ENCODE results near the gene ZNF532.

ZNF532 gene

GRCh38 chr18:58983260-58984155 lies 118.8 kb downstream of the ZNF532 start:
- no peak for ATAC-seq

DNA sequence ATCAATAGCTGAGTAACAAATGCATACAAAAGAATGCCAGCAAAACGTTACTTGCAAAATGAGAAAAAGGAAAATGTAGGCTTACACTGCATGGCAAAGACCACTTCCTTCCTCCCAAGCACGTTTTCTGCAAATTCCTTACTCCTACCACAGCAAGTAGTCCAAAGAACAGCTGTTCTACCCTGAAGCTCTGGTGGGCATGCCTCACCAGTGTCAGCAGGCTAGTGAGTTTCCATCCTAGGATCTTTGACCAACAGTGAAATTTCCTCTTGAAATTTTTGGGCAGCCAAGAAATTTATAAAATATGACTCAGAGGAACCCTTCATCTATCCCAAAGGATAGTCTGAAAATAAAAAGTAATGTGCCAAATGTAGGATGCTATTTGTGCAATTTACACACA lies 123.9 kb downstream of the ZNF532 start:
- ATAC-seq = no peak

GRCh38 chr18:58989184-58989759 lies 124.6 kb downstream of the ZNF532 start:
- no peak for ATAC-seq

GRCh38 chr18:58990720-58991119 lies 126.0 kb downstream of the ZNF532 start:
- no peak for ATAC-seq

DNA sequence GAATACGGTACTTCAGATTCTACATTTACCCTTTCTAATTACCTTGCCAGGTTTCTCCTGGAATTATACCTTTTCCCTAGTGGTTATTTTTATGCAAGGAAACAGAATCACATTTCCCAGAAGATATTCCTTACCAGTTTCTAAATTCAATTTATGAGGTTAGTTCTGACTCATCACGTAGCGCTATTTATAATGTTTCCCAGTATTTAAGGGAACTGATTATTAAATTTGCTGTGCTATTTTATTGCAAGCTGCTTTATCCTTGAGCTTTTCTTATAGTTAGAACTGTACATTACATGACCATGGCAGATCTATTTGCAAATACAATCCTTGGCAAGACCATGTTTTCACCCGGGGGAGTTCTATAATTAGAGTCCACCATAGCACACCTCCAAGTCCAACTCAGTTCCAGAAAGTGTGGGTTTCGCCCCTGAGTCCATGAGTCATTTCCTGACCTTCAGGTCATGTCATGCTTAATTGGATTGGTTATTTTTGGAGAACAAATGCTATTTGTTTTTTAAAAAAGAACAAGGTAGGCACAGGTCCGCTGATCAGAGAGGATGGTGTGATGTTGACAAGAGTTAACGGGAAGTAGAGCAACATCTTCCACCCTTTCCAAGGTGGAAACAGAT lies 126.6 kb downstream of the ZNF532 start:
- peak in 1 of 2 donors; percentile 49 for ATAC-seq

- ATAC-seq = no peak
Measured at GRCh38 chr18:58992301-58993231, 127.9 kb downstream of the ZNF532 start.

- no peak for ATAC-seq
Measured at GRCh38 chr18:58993260-58993659, 128.6 kb downstream of the ZNF532 start.

DNA sequence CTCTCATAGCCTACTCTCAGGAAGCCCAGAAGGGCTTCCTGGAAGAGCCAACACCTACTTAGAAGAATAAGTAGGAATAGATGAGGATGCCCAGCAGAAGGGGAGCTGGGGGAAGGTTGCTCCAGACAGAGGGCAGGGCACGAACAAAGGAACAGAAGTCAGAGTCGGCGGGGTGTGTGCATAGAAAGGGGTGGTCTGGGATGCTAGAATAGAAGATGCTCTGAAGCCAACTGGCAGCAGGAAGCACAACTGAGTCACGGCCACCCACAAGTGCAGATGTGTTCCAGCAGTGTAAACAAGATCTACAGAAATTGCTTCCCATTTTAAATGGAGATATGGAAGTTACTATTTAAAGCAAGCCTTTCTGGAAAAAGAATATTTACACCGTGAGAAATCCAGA lies 131.0 kb downstream of the ZNF532 start:
- no peak for ATAC-seq

GRCh38 chr18:58996131-58996641 lies 131.5 kb downstream of the ZNF532 start:
- ATAC-seq = no peak

GRCh38 chr18:58996696-58997095 lies 132.0 kb downstream of the ZNF532 start:
- ATAC-seq = no peak

DNA sequence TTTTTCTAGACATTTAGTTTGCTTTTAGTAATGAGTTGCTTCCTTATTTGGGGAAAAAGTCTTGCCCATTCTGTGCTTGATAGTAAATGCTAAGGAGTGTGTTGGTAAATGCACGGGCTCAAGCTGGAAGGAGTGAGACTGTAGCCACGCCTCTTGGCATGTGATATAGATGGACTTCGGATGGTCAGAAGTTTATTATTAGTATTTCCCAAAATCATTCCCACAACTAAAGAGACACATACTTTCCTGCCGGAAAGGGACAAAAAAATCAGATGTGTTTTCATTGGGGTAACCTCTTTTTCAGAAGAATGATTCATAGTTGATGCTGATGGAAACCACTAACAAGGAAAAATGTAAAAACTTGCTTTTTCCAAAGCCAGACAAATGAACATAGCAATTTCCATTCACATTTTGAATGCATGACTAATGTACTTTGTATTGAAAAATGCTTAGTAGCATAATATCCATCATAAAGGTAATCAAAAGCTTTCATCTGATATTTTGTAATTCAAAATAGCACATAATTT lies 133.2 kb downstream of the ZNF532 start:
- ATAC-seq = no peak

- ATAC-seq = no peak
Measured at GRCh38 chr18:58998401-58999203, 133.9 kb downstream of the ZNF532 start.

DNA sequence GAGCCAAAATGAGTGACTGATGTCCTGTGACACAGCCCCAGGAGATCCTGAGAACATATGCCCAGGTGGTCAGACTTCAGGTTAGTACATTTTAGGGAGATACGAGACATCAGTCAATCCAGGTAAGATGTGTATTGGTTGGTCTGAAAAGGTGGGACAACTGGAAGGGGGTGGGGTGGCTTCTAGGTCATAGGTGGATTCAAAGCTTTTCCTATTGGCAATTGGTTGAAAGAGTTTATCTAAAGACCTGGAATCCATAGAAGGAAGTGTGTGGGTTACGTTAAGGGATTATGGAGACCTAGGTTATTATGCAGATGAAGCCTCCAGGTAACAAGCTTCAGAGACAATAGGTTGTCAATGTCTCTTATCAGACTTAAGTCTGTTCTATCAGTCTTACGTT lies 136.5 kb downstream of the ZNF532 start:
- no peak for ATAC-seq

DNA sequence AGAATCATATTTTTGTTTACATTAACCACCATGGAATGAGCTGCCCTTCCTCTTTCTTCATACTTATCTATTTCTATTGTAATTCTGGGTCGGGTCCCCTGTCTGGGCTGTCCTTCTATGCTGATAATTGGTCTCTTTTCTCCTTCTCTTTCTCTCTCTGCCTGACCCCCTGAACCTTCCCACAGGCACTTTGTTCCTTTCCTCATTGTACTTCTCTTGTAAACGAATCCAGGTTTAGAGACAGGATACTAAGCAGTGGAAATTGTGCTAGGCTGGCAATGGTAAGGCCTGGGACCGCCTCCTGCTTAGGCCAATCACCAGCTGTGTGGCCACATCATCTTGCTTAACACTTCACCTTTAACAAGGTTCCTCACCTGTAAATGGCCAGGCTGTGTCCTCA lies 137.0 kb downstream of the ZNF532 start:
- no peak for ATAC-seq

DNA sequence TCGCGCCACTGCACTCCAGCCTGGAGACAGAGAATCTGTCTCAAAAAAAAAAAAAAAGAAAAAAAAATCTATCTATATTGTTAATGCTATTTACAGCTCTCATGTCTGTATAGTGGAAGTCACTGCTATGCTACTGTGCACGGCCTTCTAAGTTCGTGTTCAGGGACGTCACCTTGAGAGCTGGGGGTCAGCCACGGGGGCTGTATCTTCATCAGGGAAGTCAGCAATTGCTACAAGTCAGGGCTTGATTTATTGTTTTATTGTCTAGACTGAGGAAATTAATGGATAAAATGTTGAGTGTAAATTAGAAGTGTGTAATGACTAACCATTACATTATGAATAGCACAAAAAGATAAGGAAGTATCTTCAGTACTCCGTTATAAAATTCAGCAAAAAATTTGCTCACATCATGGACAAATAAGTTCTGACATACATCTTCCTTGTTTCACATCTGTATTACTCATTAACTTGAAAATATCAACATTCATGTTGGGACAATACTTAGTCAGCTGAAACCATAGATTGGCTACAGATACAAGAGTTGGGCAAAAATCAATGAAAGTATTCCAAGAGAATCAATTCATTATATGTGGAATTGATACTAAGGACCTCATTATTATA lies 138.4 kb downstream of the ZNF532 start:
- no peak for ATAC-seq

DNA sequence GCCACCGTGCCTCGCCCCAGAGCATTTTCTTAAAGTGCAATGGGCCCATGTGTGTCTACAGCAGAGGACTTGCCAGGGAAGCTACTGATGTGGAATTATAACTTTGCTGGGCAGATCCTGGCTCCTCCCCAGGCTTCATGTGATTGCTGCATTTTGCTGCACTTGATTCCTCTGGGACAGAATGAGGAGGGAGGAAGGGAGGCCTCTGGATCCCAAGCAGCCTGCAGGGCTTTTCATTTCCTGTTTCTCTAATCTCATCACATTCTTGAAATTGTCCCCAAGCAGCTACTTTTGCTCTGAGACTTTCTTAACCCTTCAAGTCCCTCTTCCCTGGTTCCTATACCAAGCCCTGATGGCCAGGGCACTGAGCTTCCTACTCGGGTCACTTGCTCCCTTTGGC lies 140.6 kb downstream of the ZNF532 start:
- no peak for ATAC-seq

DNA sequence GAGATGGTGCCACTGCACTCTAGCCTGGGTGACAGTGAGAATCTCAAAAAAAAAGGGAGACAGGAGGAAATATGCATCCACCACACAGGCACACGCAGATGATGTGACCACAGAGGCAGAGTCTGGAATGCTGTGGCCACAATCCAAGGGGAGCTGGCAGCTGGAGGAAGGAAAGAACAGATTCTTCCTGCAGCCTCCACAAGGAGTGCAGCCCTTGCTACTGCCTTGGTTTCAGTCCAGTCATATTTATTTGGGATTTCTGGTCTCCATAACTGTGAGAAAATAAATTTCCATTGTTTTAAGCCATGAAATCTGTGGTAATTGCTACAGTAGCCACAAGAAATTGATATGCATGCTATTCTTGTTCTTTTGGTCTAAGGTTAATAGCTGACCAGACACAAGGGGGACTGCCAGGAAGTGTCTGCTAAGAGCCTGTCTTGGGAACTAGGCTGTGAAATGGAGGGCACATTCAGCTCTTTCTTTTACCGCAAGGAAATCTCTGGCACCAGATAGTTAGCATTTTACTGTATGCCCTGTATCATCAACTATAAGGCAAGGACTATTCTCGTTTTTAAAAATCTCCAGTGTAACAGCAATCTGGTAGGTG lies 141.9 kb downstream of the ZNF532 start:
- no peak for ATAC-seq

GRCh38 chr18:59008302-59008974 lies 143.8 kb downstream of the ZNF532 start:
- no peak for ATAC-seq

DNA sequence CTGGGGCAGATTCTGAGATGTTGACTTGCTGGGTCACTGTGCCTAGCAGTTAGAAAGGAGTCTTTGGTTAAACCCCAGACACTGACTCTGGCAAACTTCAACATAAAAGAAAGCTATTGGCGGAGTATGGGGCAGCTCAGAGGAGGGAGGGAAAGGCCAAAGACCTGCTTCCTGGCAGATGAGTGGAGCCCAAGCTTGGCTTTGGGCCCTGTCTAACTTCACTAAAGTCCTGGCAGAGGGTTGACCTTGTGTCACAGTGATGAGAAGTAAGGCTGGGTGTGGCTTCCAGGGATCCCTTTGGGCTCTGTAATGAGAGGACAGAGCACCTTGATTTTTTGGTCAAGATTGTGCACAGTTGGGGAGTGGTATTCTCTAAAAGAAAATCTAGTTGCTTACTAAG lies 145.2 kb downstream of the ZNF532 start:
- ATAC-seq = no peak

GRCh38 chr18:59011289-59011688 lies 146.6 kb downstream of the ZNF532 start:
- no peak for ATAC-seq
